ENCODE measurements around the gene MED10. TPM values are rescaled to one million over a fixed set of nuclear protein-coding genes. Genes with fewer than 3 reads are reported as not detected.

The MED10 gene
- total RNA-seq, 1 experiment from 2014 or later = 81.8 TPM

DNA sequence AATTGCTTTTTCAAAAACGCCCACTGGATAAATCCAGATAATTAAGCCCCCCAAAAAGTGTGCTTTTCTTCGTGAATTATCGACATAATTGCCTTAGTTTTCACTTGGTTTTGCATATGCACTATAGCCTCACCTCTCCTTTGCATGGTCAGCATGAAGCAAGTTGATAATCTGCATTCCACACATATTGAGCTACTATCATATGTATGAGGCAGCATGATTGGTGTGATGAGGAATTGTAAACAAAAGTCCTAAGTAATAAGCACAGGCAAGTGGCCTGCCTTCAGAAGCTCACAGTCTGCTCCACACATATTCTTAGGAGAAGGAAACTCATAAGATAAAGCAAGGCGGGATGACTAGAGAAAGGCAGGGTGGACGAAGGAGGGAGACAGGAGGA lies 33.8 kb downstream of the MED10 start:
- ChIA-PET POLR2A (ENCODE audit: unreplicated experiment) (no interaction called here), CTCF (no interaction called here)
- no peak for DNase-seq
- no peak overlapping the region for H3K4me2 ChIP-seq
- H3K36me3 ChIP-seq (ENCODE audit: low read depth) = no peaks in the 10 kb centered on the region
- intact Hi-C loops (cut with micrococcal nuclease; ENCODE audit: unreplicated experiment) = no loop called here
- no peak overlapping the region for H2AFZ ChIP-seq
- TF ChIP-seq, protein P1, sequence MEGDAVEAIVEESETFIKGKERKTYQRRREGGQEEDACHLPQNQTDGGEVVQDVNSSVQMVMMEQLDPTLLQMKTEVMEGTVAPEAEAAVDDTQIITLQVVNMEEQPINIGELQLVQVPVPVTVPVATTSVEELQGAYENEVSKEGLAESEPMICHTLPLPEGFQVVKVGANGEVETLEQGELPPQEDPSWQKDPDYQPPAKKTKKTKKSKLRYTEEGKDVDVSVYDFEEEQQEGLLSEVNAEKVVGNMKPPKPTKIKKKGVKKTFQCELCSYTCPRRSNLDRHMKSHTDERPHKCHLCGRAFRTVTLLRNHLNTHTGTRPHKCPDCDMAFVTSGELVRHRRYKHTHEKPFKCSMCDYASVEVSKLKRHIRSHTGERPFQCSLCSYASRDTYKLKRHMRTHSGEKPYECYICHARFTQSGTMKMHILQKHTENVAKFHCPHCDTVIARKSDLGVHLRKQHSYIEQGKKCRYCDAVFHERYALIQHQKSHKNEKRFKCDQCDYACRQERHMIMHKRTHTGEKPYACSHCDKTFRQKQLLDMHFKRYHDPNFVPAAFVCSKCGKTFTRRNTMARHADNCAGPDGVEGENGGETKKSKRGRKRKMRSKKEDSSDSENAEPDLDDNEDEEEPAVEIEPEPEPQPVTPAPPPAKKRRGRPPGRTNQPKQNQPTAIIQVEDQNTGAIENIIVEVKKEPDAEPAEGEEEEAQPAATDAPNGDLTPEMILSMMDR (conservative IDR thresholded peaks at IDR 0.05) = no peak
- no peak for TF ChIP-seq EZH2 (IDR thresholded peaks at IDR 0.05; ENCODE audit: low read depth)
- H3K9me3 ChIP-seq (ENCODE audit: insufficient read depth, low read depth) = no peaks in the 10 kb centered on the region
- no peaks in the 10 kb centered on the region for H3K79me2 ChIP-seq (ENCODE audit: low read depth)
- no peaks in the 10 kb centered on the region for H4K20me1 ChIP-seq (ENCODE audit: insufficient read depth)
- H3K4me3 ChIP-seq = no peak overlapping the region
- no peaks in the 10 kb centered on the region for H3K4me1 ChIP-seq (replicated peaks; ENCODE audit: insufficient read depth)
- no peaks in the 10 kb centered on the region for H3K9me2 ChIP-seq (ENCODE audit: insufficient read depth)
- H3K27me3 ChIP-seq (ENCODE audit: insufficient read depth, low read depth) = peaks cover 92% of the 10 kb centered on the region
- BruUV-seq (replicated peaks) = no TSS peak
- H3F3A ChIP-seq (ENCODE audit: insufficient read depth, low read depth) = no peaks in the 10 kb centered on the region
- no peak overlapping the region for H3K27ac ChIP-seq

DNA sequence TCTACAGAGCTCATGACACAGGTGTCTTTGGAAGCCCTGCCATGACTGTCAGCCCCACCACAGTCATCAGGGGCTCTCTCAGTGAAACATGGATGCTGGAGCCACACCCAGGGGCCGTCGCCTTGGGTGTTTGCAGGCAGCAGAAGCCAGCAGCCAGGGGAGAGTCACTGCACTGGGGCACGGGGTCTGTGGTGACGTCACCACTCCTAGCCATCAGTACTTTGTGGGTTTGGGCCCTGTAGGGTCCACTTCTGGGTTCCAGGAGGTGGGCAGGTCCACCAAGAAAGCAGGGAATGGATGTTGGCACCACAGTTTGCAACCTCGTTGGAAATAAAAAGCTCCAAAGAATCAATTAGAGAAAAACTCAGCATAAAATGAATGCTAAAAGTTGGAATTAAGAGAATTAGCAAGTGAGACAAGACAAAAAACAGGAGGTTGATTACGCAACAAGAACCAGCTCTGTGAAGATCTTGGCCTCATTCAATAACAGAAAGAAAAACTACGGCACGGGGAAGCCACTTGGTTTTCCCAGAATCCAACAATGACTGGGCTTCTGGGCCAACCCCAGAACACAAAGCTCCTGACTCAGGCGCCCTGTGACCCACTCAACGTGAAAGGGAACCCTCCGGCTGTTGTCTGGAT lies 34.3 kb downstream of the MED10 start:
- CTCF ChIA-PET = no interaction called here
- Histone ChIP-seq H3K4me2 (no peak overlapping the region), H3K9me2 (ENCODE audit: insufficient read depth) (no peaks in the 10 kb centered on the region), H3K79me2 (ENCODE audit: low read depth) (no peaks in the 10 kb centered on the region), H3K27ac (no peak overlapping the region), H4K20me1 (ENCODE audit: insufficient read depth) (no peaks in the 10 kb centered on the region), H3K36me3 (ENCODE audit: low read depth) (no peaks in the 10 kb centered on the region), H3F3A (ENCODE audit: insufficient read depth, low read depth) (no peaks in the 10 kb centered on the region), H3K4me1 (replicated peaks; ENCODE audit: insufficient read depth) (no peaks in the 10 kb centered on the region), H2AFZ (no peak overlapping the region), H3K27me3 (ENCODE audit: insufficient read depth, low read depth) (peaks cover 92% of the 10 kb centered on the region), H3K4me3 (no peak overlapping the region), H3K9me3 (ENCODE audit: insufficient read depth, low read depth) (no peaks in the 10 kb centered on the region)
- intact Hi-C loops (cut with micrococcal nuclease; ENCODE audit: unreplicated experiment) = no loop called here
- DNase-seq = no peak
- TF ChIP-seq EZH2 (IDR thresholded peaks at IDR 0.05; ENCODE audit: low read depth) = no peak
- TF ChIP-seq, protein P1 (conservative IDR thresholded peaks at IDR 0.05) = no peak
- BruUV-seq (replicated peaks) = no TSS peak
- POLR2A ChIA-PET (ENCODE audit: unreplicated experiment) = no interaction called here

DNA sequence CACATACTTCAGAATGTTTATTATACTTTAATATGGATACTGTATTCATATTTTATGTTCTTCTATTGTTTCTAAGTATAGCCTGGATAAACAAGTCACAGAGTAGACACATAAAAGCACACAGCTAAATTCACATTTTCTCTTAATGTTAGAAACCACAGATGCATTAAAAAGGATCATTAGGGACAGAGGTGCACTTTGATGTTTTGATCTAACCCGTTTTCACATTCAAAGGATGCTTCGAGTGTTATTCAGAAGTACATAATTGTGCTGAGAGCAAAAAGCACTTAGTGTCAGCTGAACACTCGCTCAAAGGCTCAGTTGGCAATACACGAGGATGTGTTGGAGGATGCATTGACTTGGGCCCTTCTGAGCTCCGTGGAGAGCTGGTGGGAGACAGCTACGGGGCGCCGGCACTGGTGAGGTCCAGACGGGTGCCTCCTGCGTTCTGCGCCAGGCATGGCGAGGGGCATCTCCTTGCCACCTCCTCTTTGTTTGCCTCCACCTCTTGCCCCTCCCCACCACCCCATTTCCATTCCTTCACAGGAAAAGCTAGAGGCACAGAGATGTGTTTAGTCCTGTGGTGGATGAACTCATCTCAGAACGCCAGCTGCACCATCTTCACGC lies 35.5 kb downstream of the MED10 start:
- no peak overlapping the region for H3K4me2 ChIP-seq
- no peaks in the 10 kb centered on the region for H3K4me1 ChIP-seq (replicated peaks; ENCODE audit: insufficient read depth)
- H3K79me2 ChIP-seq (ENCODE audit: low read depth) = no peaks in the 10 kb centered on the region
- H3K4me3 ChIP-seq = no peak overlapping the region
- H4K20me1 ChIP-seq (ENCODE audit: insufficient read depth) = no peaks in the 10 kb centered on the region
- no peaks in the 10 kb centered on the region for H3K9me3 ChIP-seq (ENCODE audit: insufficient read depth, low read depth)
- intact Hi-C loops (cut with micrococcal nuclease; ENCODE audit: unreplicated experiment) = no loop called here
- H3K27me3 ChIP-seq (ENCODE audit: insufficient read depth, low read depth) = peaks cover 92% of the 10 kb centered on the region
- H3K9me2 ChIP-seq (ENCODE audit: insufficient read depth) = no peaks in the 10 kb centered on the region
- no TSS peak for BruUV-seq (replicated peaks)
- H3K36me3 ChIP-seq (ENCODE audit: low read depth) = no peaks in the 10 kb centered on the region
- no peak for DNase-seq
- no peak for TF ChIP-seq EZH2 (IDR thresholded peaks at IDR 0.05; ENCODE audit: low read depth)
- TF ChIP-seq, protein P1 (conservative IDR thresholded peaks at IDR 0.05) = no peak
- no peaks in the 10 kb centered on the region for H3F3A ChIP-seq (ENCODE audit: insufficient read depth, low read depth)
- POLR2A ChIA-PET (ENCODE audit: unreplicated experiment) = no interaction called here
- CTCF ChIA-PET = no interaction called here
- no peak overlapping the region for H3K27ac ChIP-seq
- no peak overlapping the region for H2AFZ ChIP-seq

Data from PC-9 (cell line).